Inflammatory macrophage (primary cell): ENCODE measurements around the gene C3orf52.

ENCODE experiments used
- DNase-seq, 2 donors: peaks; one replicate each; pipeline ENCODE4 v3.0.0-alpha.2; 2020 to 2022

The C3orf52 gene

GRCh38 chr3:112136959-112137693 lies 50.9 kb downstream of the C3orf52 start:
- peak; percentile 62 to 69 for DNase-seq

DNA sequence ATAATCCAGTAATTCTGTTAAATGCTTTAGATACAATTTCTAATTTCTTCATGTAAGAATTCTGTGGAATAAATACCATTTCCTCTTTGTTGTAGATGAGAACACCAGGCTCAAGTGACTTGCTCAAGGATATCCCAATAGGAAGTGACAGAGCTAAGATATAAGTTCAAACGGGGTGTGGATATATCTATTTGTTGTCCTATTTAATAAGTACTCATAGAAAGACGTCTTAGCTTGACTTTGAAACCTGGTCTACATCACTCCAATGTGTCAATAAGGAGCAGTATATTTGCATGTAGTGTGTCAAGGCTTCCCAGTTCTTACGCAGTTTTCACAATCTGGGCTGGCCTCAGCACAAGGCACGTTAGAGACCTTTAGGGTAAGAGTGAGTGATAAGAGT lies 51.6 kb downstream of the C3orf52 start:
- DNase-seq: peak; percentile 27 to 49

DNA sequence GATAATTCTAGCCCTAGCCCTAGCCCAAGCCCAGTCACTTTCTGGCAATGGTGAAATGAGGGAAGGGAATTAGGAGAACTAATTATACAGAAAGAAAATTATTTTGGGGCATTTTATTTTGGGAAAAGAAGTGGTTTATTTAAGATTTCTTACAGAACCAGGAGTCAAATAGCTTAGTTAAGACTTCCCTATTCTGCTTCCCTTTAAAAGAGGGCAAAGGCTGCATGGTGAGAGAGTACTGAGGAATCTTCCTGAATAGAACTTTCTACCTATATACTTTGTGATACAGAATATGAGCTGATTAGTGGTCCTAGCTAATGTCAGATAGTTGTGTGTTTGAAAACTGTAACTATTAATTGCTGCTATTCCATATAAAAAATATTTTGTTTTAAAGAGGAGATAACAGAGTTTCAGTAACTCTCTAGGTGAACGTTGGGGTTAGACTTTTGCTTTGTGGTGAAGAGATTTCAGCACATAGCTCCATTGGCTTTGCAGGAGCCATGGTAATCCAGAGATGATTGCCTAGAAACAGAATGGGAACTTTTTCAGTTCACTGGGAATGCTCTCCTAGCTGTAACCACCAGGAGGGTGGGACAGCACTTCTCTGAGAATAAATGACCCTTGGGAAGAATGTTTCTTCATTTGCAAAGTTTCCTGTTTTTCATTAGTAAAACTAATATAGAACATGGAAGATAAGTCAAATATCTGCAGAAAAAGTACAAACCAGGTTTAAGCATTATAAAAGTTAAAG lies 52.2 kb downstream of the C3orf52 start:
- peak; percentile 13 to 26 for DNase-seq

DNA sequence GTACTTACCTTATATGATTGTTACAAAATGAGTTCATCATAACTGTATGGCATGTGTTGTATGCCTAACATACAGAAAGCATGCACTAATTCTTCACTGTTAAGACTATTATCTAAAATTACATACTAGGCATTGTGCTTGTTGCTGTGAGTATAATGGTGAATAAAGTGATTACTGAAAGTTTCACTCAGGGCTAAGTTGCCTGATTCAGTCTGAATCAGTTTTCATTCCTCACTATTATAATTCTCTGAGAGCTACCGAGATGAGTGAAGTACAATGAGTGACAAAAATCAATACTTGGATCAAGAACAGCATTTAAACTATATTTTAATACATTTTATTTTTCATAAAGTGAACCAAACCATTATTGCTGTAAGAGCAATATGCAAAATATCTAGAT lies 54.4 kb downstream of the C3orf52 start:
- no peak for DNase-seq

- DNase-seq: no peak
Measured at GRCh38 chr3:112141293-112141692, 55.1 kb downstream of the C3orf52 start.

DNA sequence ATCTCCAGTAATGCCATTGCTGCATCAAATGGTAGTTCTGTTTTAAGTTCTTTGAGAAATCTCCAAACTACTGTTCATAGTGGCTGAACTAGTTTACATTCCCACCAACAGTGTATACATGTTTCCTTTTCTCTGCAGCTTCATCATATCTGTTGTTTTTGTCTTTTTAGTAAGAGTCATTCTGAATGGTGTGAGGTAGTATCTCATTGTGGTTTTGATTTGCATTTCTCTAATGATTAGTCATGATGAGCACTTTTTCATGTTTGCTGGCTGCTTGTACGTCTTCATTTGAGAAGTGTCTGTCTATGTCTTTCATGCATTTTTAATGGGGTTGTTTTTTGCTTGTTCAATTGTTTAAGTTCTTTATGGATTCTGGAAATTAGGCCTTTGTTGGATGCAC lies 57.1 kb downstream of the C3orf52 start:
- DNase-seq: no peak

GRCh38 chr3:112143689-112144088 lies 57.5 kb downstream of the C3orf52 start:
- DNase-seq: no peak

GRCh38 chr3:112149136-112149535 lies 62.9 kb downstream of the C3orf52 start:
- no peak for DNase-seq

GRCh38 chr3:112167758-112168157 lies 81.6 kb downstream of the C3orf52 start:
- DNase-seq: no peak
